OCI-LY1 (cell line): ENCODE results near the gene AMOTL1.

ENCODE experiments used
- H2AFZ ChIP-seq: fragments of 200-600 bp; sonication (generic), shearing (Covaris generic); 2 replicates; pipeline ENCODE4 v1.6.0; 2014; ENCODE audit warnings: antibody characterized with exemption, mild to moderate bottlenecking, low read length
- H3F3A ChIP-seq: fragments of 200-600 bp; sonication (generic), shearing (Covaris generic); 2 replicates; pipeline ENCODE4 v1.6.0; 2014; ENCODE audit warnings: mild to moderate bottlenecking, antibody characterized with exemption, low read length, moderate library complexity; ENCODE audit not compliant: insufficient read depth
- H3K27ac ChIP-seq: fragments of 200-600 bp; sonication (generic); 2 replicates; pipeline ENCODE4 v1.5.1; 2014; ENCODE audit warnings: low read length, mixed run types, mild to moderate bottlenecking, low read depth; ENCODE audit not compliant: poor library complexity, severe bottlenecking
- H3K27me3 ChIP-seq: fragments of 200-600 bp; sonication (generic); 2 replicates; pipeline ENCODE4 v1.6.0; 2014; ENCODE audit warnings: antibody characterized with exemption, mild to moderate bottlenecking, low read length, moderate library complexity; ENCODE audit not compliant: insufficient read depth
- H3K36me3 ChIP-seq: fragments of 200-600 bp; sonication (generic); 2 replicates; pipeline ENCODE4 v1.6.1; 2014; ENCODE audit warnings: mild to moderate bottlenecking, antibody characterized with exemption, low read length, moderate library complexity, mixed read lengths; ENCODE audit not compliant: insufficient read depth
- H3K4me1 ChIP-seq: fragments of 200-600 bp; sonication (generic); 2 replicates; pipeline ENCODE4 v1.5.1; 2014; ENCODE audit warnings: mild to moderate bottlenecking, low read length, moderate library complexity; ENCODE audit not compliant: insufficient read depth, severe bottlenecking
- H3K4me2 ChIP-seq: fragments of 200-600 bp; sonication (generic), shearing (Covaris generic); 2 replicates; pipeline ENCODE4 v1.6.1; 2014; ENCODE audit warnings: low read length
- H3K4me3 ChIP-seq: fragments of 200-600 bp; sonication (generic); 2 replicates; pipeline ENCODE4 v1.5.1; 2014; ENCODE audit warnings: low read length, low read depth, mild to moderate bottlenecking, mixed read lengths; ENCODE audit not compliant: poor library complexity, severe bottlenecking
- H3K79me2 ChIP-seq: fragments of 200-600 bp; shearing (Covaris generic); 2 replicates; pipeline ENCODE4 v1.6.1; 2016; ENCODE audit warnings: mixed run types, low read length, mixed read lengths; ENCODE audit not compliant: insufficient read depth
- H3K9ac ChIP-seq: fragments of 200-600 bp; sonication (generic), shearing (Covaris generic); 2 replicates; pipeline ENCODE4 v1.6.1; 2014; ENCODE audit warnings: mild to moderate bottlenecking, low read length, mixed read lengths
- H3K9me2 ChIP-seq: fragments of 200-600 bp; sonication (generic), shearing (Covaris generic); 2 replicates; pipeline ENCODE4 v1.6.1; 2014; ENCODE audit warnings: low read depth, mild to moderate bottlenecking, low read length, mixed read lengths
- H3K9me3 ChIP-seq: fragments of 200-600 bp; shearing (Covaris generic); 2 replicates; pipeline ENCODE4 v1.6.1; 2014; ENCODE audit warnings: low read length, mixed read lengths
- H4K20me1 ChIP-seq: fragments of 200-600 bp; sonication (generic), shearing (Covaris generic); 2 replicates; pipeline ENCODE4 v1.6.0; 2016; ENCODE audit warnings: mild to moderate bottlenecking, low read length; ENCODE audit not compliant: insufficient read depth
- EZH2 ChIP-seq: fragments of 200-600 bp; sonication (generic), shearing (Covaris generic); IDR thresholded peaks from 2 replicates; pipeline ENCODE4 v1.8.0; 2017; ENCODE audit warnings: borderline replicate concordance, mixed run types, mild to moderate bottlenecking, antibody characterized with exemption, low read length, moderate library complexity, mixed read lengths
- TF ChIP-seq, protein P1 (sequence below): fragments of 200-600 bp; sonication (generic), shearing (Covaris generic); IDR thresholded peaks from 2 replicates; pipeline ENCODE4 v1.5.1; 2017; ENCODE audit warnings: mild to moderate bottlenecking, antibody characterized with exemption, low read length, moderate library complexity, mixed read lengths

AMOTL1 gene

DNA sequence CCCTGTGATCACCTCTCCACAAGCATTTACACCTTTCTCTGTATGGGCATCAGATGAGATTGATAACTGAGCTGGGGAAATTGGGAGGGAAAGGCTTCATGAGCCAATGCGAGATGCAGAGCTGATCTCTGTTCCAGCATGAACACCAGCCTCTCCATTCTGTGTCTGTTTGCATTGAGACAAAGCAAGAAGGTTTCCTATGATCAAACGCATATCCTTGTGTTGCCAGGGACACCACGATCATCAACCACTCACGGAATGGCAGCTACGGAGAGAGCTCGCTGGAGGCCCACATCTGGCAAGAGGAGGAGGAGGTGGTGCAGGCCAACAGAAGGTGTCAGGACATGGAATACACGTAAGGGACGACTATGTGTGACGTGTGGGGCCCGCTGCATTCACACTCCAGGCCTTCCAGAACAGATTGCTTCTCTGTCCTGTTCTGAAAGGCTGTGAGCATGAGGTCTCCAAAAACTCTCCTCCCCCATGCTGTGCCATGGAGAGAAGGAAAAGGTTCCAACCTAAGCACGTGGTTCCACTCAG lies 96.4 kb downstream of the AMOTL1 start:
- Histone ChIP-seq H4K20me1 (no peaks in the 10 kb centered on the region), H3F3A (no peaks in the 10 kb centered on the region), H3K27ac (no peak overlapping the region), H3K4me2 (no peak overlapping the region), H3K36me3 (no peaks in the 10 kb centered on the region), H3K79me2 (no peaks in the 10 kb centered on the region), H3K4me3 (no peak overlapping the region), H3K9ac (no peak overlapping the region), H2AFZ (no peak overlapping the region), H3K4me1 (no peaks in the 10 kb centered on the region), H3K9me3 (no peaks in the 10 kb centered on the region), H3K9me2 (no peaks in the 10 kb centered on the region), H3K27me3 (no peaks in the 10 kb centered on the region)
- TF ChIP-seq, protein P1, sequence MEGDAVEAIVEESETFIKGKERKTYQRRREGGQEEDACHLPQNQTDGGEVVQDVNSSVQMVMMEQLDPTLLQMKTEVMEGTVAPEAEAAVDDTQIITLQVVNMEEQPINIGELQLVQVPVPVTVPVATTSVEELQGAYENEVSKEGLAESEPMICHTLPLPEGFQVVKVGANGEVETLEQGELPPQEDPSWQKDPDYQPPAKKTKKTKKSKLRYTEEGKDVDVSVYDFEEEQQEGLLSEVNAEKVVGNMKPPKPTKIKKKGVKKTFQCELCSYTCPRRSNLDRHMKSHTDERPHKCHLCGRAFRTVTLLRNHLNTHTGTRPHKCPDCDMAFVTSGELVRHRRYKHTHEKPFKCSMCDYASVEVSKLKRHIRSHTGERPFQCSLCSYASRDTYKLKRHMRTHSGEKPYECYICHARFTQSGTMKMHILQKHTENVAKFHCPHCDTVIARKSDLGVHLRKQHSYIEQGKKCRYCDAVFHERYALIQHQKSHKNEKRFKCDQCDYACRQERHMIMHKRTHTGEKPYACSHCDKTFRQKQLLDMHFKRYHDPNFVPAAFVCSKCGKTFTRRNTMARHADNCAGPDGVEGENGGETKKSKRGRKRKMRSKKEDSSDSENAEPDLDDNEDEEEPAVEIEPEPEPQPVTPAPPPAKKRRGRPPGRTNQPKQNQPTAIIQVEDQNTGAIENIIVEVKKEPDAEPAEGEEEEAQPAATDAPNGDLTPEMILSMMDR, result no peak
- TF ChIP-seq EZH2, result no peak

DNA sequence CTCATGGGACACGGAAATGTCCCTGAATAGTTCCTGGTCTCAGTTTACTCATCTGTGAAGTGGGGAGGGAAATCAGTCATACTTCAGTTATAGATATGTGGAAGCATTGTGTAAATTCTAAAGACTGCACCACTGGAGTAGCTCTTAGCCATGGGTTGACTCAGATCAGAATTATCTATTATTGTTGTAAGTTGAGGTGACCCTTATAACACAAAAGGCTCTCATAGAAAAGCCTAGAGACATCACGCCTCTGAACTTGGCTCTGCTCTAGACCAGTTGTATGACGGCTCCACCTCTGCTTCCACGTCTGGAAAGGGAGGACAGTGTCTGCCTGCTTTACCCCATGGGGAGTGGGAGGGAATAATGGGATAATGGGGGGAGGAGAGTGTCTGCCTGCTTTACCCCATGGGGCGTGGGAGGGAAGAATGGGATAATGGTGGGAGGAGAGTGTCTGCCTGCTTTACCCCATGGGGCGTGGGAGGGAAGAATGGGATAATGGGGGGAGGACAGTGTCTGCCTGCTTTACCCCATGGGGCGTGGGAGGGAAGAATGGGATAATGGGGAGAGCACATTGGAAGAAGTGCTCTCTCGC lies 98.2 kb downstream of the AMOTL1 start:
- H3K27ac ChIP-seq, result no peak overlapping the region
- H4K20me1 ChIP-seq, result no peaks in the 10 kb centered on the region
- no peak overlapping the region for H3K4me3 ChIP-seq
- H2AFZ ChIP-seq, result no peak overlapping the region
- no peak overlapping the region for H3K9ac ChIP-seq
- H3K4me2 ChIP-seq, result no peak overlapping the region
- no peaks in the 10 kb centered on the region for H3K9me2 ChIP-seq
- no peaks in the 10 kb centered on the region for H3K36me3 ChIP-seq
- no peaks in the 10 kb centered on the region for H3F3A ChIP-seq
- H3K9me3 ChIP-seq, result no peaks in the 10 kb centered on the region
- no peak for TF ChIP-seq EZH2
- TF ChIP-seq, protein P1, result no peak
- H3K27me3 ChIP-seq, result no peaks in the 10 kb centered on the region
- no peaks in the 10 kb centered on the region for H3K79me2 ChIP-seq
- H3K4me1 ChIP-seq, result no peaks in the 10 kb centered on the region

DNA sequence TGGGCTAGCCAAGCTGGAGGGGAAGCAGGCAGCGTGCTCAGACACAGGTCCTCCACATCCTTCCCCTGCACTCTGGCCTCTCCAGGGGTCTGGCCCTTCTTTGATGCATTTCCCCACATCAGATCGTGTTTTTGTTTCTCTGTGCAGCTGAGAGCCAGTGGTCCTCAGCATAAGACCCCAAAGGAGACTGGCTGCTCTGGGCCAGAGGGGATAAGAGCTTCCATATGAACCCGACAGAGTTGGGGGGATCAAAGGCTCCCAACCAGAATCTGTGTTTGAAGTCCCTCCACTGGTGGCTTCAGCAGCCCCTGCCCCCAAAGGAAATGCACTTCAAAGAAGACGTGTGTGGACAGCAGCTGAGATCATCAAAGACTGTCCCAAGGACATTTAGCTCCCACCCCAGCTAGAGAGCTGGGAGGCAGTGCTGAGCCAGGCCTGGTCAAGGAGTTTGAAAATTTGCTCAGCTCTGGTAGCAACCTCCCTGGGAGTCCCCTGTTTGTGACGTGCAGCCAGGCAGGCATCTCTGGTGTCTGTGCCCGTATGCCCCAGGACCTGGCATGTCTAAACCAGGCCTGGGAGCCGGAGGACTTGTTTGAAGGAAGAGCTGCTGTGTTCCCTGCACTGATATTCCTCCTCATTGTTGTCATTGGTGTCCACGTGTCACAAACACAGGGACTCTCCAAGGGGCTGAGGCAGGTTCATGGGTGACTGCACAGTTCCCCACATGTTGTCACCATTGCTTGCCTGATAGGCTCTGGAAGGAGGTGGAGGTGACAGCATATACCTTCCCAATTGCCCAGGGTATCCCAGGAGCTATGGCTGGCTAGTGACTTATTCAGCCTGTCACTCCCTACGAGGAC lies 99.0 kb downstream of the AMOTL1 start:
- H2AFZ ChIP-seq, result no peak overlapping the region
- H3K36me3 ChIP-seq, result no peaks in the 10 kb centered on the region
- H3K27me3 ChIP-seq, result no peaks in the 10 kb centered on the region
- H4K20me1 ChIP-seq, result no peaks in the 10 kb centered on the region
- no peaks in the 10 kb centered on the region for H3K4me1 ChIP-seq
- H3K27ac ChIP-seq, result no peak overlapping the region
- no peak for TF ChIP-seq EZH2
- TF ChIP-seq, protein P1, result no peak
- H3K9me2 ChIP-seq, result no peaks in the 10 kb centered on the region
- no peaks in the 10 kb centered on the region for H3F3A ChIP-seq
- H3K9me3 ChIP-seq, result no peaks in the 10 kb centered on the region
- H3K9ac ChIP-seq, result no peak overlapping the region
- no peak overlapping the region for H3K4me3 ChIP-seq
- no peak overlapping the region for H3K4me2 ChIP-seq
- no peaks in the 10 kb centered on the region for H3K79me2 ChIP-seq
